SK-N-SH treated with all-trans-retinoic acid at 6 μM for 48 hours (cell line): ENCODE measurements around the gene TRIM44.

ENCODE experiments used
- CSDC2 ChIP-seq: fragments of 250-450 bp; sonication (Bioruptor Pico); IDR thresholded peaks from 2 replicates; pipeline ENCODE4 v1.5.0; 2020; ENCODE audit warnings: mild to moderate bottlenecking, moderate library complexity
- ISL1 ChIP-seq: fragments of 250-450 bp; sonication (Bioruptor Pico); IDR thresholded peaks from 2 replicates; pipeline ENCODE4 v2.1.2; 2022; ENCODE audit warnings: mild to moderate bottlenecking, moderate library complexity
- OSR1 ChIP-seq: fragments of 250-450 bp; sonication (Bioruptor Pico); IDR thresholded peaks from 2 replicates; pipeline ENCODE4 v1.8.0; 2022; ENCODE audit warnings: moderate library complexity, mild to moderate bottlenecking, inconsistent platforms
- PPARA ChIP-seq: fragments of 250-450 bp; sonication (Bioruptor Pico); IDR thresholded peaks from 2 replicates; pipeline ENCODE4 v1.5.0; 2020; ENCODE audit warnings: mild to moderate bottlenecking, borderline replicate concordance
- SNAI2 ChIP-seq: fragments of 250-450 bp; sonication (Bioruptor Pico); IDR thresholded peaks from 2 replicates; pipeline ENCODE4 v1.5.0; 2020; ENCODE audit warnings: mild to moderate bottlenecking, moderate library complexity
- TCF4 ChIP-seq: fragments of 250-450 bp; sonication (Bioruptor Pico); IDR thresholded peaks from 2 replicates; pipeline ENCODE4 v1.8.0; 2021; ENCODE audit warnings: mild to moderate bottlenecking, moderate library complexity, borderline replicate concordance
- ZC3H10 ChIP-seq: fragments of 250-450 bp; sonication (Bioruptor Pico); IDR thresholded peaks from 2 replicates; pipeline ENCODE4 v1.5.1; 2021; ENCODE audit warnings: mild to moderate bottlenecking, moderate library complexity
- ZFP3 ChIP-seq: fragments of 250-450 bp; sonication (Bioruptor Pico); IDR thresholded peaks from 2 replicates; pipeline ENCODE4 v1.5.0; 2020; ENCODE audit warnings: mild to moderate bottlenecking, moderate library complexity
- ZFP30 ChIP-seq: fragments of 450-650 bp; formaldehyde crosslinking; IDR thresholded peaks from 2 replicates; pipeline ENCODE4 v1.5.0; 2022; ENCODE audit warnings: mild to moderate bottlenecking, moderate library complexity
- ZNF565 ChIP-seq: fragments of 450-650 bp; formaldehyde crosslinking; conservative IDR thresholded peaks from 2 replicates; pipeline ENCODE4 v1.5.0; 2020; ENCODE audit warnings: low read depth, mild to moderate bottlenecking, moderate library complexity
- TF ChIP-seq, protein P1 (sequence below): fragments of 250-450 bp; sonication (Bioruptor Pico); IDR thresholded peaks from 2 replicates; pipeline ENCODE4 v1.5.0; 2020; ENCODE audit warnings: mild to moderate bottlenecking, moderate library complexity
- TF ChIP-seq, protein P2 (sequence below): fragments of 250-450 bp; sonication (Bioruptor Pico); IDR thresholded peaks from 2 replicates; pipeline ENCODE4 v1.5.1; 2020; ENCODE audit warnings: low read depth, mild to moderate bottlenecking, moderate library complexity
- TF ChIP-seq, protein P3 (sequence below): fragments of 250-450 bp; sonication (Bioruptor Pico); IDR thresholded peaks from 2 replicates; pipeline ENCODE4 v1.8.0; 2020; ENCODE audit warnings: mild to moderate bottlenecking, moderate library complexity, borderline replicate concordance
- TF ChIP-seq, protein P4 (sequence below): fragments of 250-450 bp; sonication (Bioruptor Pico); IDR thresholded peaks from 2 replicates; pipeline ENCODE4 v1.8.0; 2021; ENCODE audit warnings: low read depth, mild to moderate bottlenecking, moderate library complexity, borderline replicate concordance

DNA sequence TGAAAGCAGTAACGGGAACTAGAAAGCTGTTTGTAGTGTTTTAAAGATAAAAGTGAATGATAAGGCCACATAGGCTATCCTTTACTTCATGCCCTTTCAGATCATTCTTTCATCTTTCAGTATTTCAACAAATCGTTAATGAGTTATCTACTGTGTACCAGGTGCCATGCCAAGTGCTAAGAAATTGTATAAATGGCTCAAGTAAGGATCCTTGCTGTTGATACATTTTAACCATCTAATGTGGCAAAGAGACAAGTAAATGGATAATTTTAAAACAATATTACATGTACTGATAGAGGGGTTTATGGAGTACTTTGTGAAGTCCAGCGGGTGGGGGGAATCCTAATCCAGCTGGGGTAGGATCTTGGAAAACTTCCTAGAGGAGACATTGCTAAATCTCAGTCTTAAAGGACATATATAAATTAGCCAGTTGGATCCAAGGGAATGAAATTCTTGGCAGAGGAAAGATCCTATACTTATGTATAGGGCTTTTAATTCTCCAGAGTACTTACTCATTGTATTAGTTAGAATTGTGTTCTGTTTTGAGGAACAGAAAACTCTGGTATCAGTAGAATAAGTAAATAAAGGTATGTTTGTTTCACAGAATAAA is 119.4 kb downstream of the TRIM44 start:
- TF ChIP-seq, protein P1, sequence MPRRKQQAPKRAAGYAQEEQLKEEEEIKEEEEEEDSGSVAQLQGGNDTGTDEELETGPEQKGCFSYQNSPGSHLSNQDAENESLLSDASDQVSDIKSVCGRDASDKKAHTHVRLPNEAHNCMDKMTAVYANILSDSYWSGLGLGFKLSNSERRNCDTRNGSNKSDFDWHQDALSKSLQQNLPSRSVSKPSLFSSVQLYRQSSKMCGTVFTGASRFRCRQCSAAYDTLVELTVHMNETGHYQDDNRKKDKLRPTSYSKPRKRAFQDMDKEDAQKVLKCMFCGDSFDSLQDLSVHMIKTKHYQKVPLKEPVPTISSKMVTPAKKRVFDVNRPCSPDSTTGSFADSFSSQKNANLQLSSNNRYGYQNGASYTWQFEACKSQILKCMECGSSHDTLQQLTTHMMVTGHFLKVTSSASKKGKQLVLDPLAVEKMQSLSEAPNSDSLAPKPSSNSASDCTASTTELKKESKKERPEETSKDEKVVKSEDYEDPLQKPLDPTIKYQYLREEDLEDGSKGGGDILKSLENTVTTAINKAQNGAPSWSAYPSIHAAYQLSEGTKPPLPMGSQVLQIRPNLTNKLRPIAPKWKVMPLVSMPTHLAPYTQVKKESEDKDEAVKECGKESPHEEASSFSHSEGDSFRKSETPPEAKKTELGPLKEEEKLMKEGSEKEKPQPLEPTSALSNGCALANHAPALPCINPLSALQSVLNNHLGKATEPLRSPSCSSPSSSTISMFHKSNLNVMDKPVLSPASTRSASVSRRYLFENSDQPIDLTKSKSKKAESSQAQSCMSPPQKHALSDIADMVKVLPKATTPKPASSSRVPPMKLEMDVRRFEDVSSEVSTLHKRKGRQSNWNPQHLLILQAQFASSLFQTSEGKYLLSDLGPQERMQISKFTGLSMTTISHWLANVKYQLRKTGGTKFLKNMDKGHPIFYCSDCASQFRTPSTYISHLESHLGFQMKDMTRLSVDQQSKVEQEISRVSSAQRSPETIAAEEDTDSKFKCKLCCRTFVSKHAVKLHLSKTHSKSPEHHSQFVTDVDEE (CRISPR knock-in tag), result no peak
- TF ChIP-seq ZFP3 (CRISPR knock-in tag) (no peak), ZNF565 (CRISPR knock-in tag) (no peak), ZFP30 (CRISPR knock-in tag) (no peak), ZC3H10 (CRISPR knock-in tag) (no peak), CSDC2 (CRISPR knock-in tag) (no peak), SNAI2 (CRISPR knock-in tag) (no peak), OSR1 (CRISPR knock-in tag) (no peak), ISL1 (CRISPR knock-in tag) (no peak), PPARA (no peak), TCF4 (CRISPR knock-in tag) (no peak)
- TF ChIP-seq, protein P2, sequence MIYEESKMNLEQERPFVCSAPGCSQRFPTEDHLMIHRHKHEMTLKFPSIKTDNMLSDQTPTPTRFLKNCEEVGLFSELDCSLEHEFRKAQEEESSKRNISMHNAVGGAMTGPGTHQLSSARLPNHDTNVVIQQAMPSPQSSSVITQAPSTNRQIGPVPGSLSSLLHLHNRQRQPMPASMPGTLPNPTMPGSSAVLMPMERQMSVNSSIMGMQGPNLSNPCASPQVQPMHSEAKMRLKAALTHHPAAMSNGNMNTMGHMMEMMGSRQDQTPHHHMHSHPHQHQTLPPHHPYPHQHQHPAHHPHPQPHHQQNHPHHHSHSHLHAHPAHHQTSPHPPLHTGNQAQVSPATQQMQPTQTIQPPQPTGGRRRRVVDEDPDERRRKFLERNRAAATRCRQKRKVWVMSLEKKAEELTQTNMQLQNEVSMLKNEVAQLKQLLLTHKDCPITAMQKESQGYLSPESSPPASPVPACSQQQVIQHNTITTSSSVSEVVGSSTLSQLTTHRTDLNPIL (CRISPR knock-in tag), result no peak
- TF ChIP-seq, protein P3, sequence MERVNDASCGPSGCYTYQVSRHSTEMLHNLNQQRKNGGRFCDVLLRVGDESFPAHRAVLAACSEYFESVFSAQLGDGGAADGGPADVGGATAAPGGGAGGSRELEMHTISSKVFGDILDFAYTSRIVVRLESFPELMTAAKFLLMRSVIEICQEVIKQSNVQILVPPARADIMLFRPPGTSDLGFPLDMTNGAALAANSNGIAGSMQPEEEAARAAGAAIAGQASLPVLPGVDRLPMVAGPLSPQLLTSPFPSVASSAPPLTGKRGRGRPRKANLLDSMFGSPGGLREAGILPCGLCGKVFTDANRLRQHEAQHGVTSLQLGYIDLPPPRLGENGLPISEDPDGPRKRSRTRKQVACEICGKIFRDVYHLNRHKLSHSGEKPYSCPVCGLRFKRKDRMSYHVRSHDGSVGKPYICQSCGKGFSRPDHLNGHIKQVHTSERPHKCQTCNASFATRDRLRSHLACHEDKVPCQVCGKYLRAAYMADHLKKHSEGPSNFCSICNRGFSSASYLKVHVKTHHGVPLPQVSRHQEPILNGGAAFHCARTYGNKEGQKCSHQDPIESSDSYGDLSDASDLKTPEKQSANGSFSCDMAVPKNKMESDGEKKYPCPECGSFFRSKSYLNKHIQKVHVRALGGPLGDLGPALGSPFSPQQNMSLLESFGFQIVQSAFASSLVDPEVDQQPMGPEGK (CRISPR knock-in tag), result no peak
- TF ChIP-seq, protein P4, sequence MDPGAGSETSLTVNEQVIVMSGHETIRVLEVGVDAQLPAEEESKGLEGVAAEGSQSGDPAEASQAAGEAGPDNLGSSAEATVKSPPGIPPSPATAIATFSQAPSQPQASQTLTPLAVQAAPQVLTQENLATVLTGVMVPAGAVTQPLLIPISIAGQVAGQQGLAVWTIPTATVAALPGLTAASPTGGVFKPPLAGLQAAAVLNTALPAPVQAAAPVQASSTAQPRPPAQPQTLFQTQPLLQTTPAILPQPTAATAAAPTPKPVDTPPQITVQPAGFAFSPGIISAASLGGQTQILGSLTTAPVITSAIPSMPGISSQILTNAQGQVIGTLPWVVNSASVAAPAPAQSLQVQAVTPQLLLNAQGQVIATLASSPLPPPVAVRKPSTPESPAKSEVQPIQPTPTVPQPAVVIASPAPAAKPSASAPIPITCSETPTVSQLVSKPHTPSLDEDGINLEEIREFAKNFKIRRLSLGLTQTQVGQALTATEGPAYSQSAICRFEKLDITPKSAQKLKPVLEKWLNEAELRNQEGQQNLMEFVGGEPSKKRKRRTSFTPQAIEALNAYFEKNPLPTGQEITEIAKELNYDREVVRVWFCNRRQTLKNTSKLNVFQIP (CRISPR knock-in tag), result no peak
